MM.1S (cell line): ENCODE data around the gene ABHD17B.

Experiments
- CTCF ChIP-seq: fragments of 300-600 bp; sonication (generic); IDR thresholded peaks from 2 replicates; pipeline ENCODE4 v1.5.1; 2016; ENCODE audit warnings: antibody characterized with exemption, low read length, mixed read lengths
- EZH2 ChIP-seq: fragments of 300-600 bp; sonication (generic); optimal IDR thresholded peaks from 2 replicates; pipeline ENCODE3; 2017; ENCODE audit warnings: low read depth, mild to moderate bottlenecking, antibody characterized with exemption, low read length, mixed read lengths

- TF ChIP-seq CTCF (no peak), EZH2 (no peak)
These were observed 25.5 kb downstream of the ABHD17B start for GRCh38 chr9:71885467-71885866.
